Measurements from ENCODE around the gene SLC66A1.

- TF ChIP-seq NR2C2 (CRISPR knock-in tag; IDR thresholded peaks at IDR 0.05), result no peak
- no peak for TF ChIP-seq ZNF416 (CRISPR knock-in tag; IDR thresholded peaks at IDR 0.05)
- no peak for TF ChIP-seq CTCF (IDR thresholded peaks at IDR 0.05)
- no peak for TF ChIP-seq ZNF512 (CRISPR knock-in tag; IDR thresholded peaks at IDR 0.05; ENCODE audit: borderline replicate concordance)
- no peak for TF ChIP-seq ZNF121 (CRISPR knock-in tag; IDR thresholded peaks at IDR 0.05)
Measured at GRCh38 chr1:19262744-19263143, 49.4 kb upstream of the SLC66A1 start.

Data from WTC11 (cell line).